T-cell (primary cell): ENCODE results near the gene DDA1. TPM values are rescaled to one million over a fixed set of nuclear protein-coding genes. Genes with fewer than 3 reads are reported as not detected.
A peak's percentile ranks its signal among the peaks of the same experiment; 100 is the strongest.

Source experiments
- ATAC-seq, 4 experiments: fragments of 200-7000 bp in 3 of 4; fragments of 150-1000 bp in 1 of 4; cut with Tn5 transposase; replicated peaks in 1 of 4; 1 replicate in 3 of 4; 2 replicates in 1 of 4; pipeline ENCODE4 v1.10.0; 2021; ENCODE audit warnings: moderate library complexity in 3 of 4, mild to moderate bottlenecking in 2 of 4, moderate number of reproducible peaks in 1 of 4
- CTCF ChIA-PET, 2 donors: fragments of 300-600 bp; sonication (Branson Sonifier 250); formaldehyde crosslinking; loops; one replicate each; lab custom pipeline; 2022; ENCODE audit warnings: antibody characterized with exemption in 2 of 2; lab: Charles Lee
- POLR2A ChIA-PET, 2 donors: fragments of 300-600 bp; sonication (Branson Sonifier 250); formaldehyde crosslinking; loops; one replicate each; lab custom pipeline; 2022; ENCODE audit warnings: antibody characterized with exemption in 2 of 2; lab: Charles Lee
- DNase-seq, 35 experiments: peaks; one replicate each; pipeline versions ENCODE4 v3.0.0 to v3.0.0-alpha.2; 2013 to 2023
- H3K27ac ChIP-seq: one replicate; pipeline ENCODE4 v1.5.1; 2013; ENCODE audit warnings: low read length
- H3K27me3 ChIP-seq, 2 experiments: replicated peaks in 1 of 2; 1 replicate in 1 of 2; 2 replicates in 1 of 2; pipeline versions ENCODE4 v1.6.1 to v1.7.0; 2013; ENCODE audit warnings: low read length in 1 of 2, mixed read lengths in 1 of 2; ENCODE audit not compliant: control insufficient read depth in 2 of 2, insufficient read depth in 2 of 2; ENCODE audit errors: extremely low read depth in 1 of 2
- H3K36me3 ChIP-seq, 2 donors: 1 replicate in 1 of 2; 2 replicates in 1 of 2; pipeline versions ENCODE4 v1.6.1 to v1.7.0; 2013; ENCODE audit warnings: low read length in 1 of 2; ENCODE audit not compliant: control insufficient read depth in 2 of 2, insufficient read depth in 1 of 2; ENCODE audit errors: extremely low read depth in 1 of 2
- H3K4me1 ChIP-seq, 2 experiments: 1 replicate in 1 of 2; 2 replicates in 1 of 2; pipeline versions ENCODE4 v1.6.1 to v1.7.0; 2013; ENCODE audit warnings: low read length in 2 of 2, mixed read lengths in 1 of 2; ENCODE audit not compliant: insufficient read depth in 2 of 2, control insufficient read depth in 1 of 2; ENCODE audit errors: extremely low read depth in 1 of 2
- H3K4me3 ChIP-seq, 2 donors: 1 replicate in 1 of 2; 2 replicates in 1 of 2; pipeline versions ENCODE4 v1.5.1 to v1.7.0; 2013; ENCODE audit warnings: mild to moderate bottlenecking in 2 of 2, low read length in 1 of 2, moderate library complexity in 1 of 2; ENCODE audit not compliant: control insufficient read depth in 1 of 2; ENCODE audit errors: extremely low read depth in 1 of 2
- H3K9me3 ChIP-seq: 2 replicates; pipeline ENCODE4 v1.7.0; 2013
- H3K27ac Mint-ChIP-seq, 2 donors: one replicate each; pipeline ENCODE4 v1.8.0; 2020 to 2021; ENCODE audit warnings: mild to moderate bottlenecking in 2 of 2, mixed read lengths in 2 of 2
- H3K27me3 Mint-ChIP-seq, 2 donors: one replicate each; pipeline ENCODE4 v1.8.0; 2021 to 2022; ENCODE audit warnings: mixed read lengths in 2 of 2
- H3K36me3 Mint-ChIP-seq: one replicate; pipeline ENCODE4 v1.8.0; 2021; ENCODE audit warnings: mixed read lengths
- H3K4me1 Mint-ChIP-seq, 3 donors: one replicate each; pipeline ENCODE4 v1.8.0; 2020 to 2022; ENCODE audit warnings: mixed read lengths in 3 of 3, mild to moderate bottlenecking in 1 of 3
- H3K4me3 Mint-ChIP-seq, 3 donors: one replicate each; pipeline ENCODE4 v1.8.0; 2020 to 2022; ENCODE audit warnings: mild to moderate bottlenecking in 3 of 3, mixed read lengths in 3 of 3, moderate library complexity in 3 of 3
- H3K9me3 Mint-ChIP-seq, 3 donors: one replicate each; pipeline ENCODE4 v1.8.0; 2020 to 2022; ENCODE audit warnings: mixed read lengths in 3 of 3
- WGBS: methylation state at CpG from one replicate; pipeline ENCODE4 v1.1.5; 2013; ENCODE audit warnings: missing lambda C conversion rate; ENCODE audit not compliant: insufficient coverage; 5-methylcytosine and 5-hydroxymethylcytosine counted together
- total RNA-seq, 35 experiments: library from RNA in 6 of 35; stranded (reverse) in 6 of 35; fragments of 120-200 nt in 1 of 35; gene quantifications; one replicate each; pipeline versions ENCODE4 v1.2.1 to v1.2.4 and lab custom pipeline; 2013 to 2026

Gene DDA1
- total RNA-seq, 5 donors from 2014 or later (not counting 1 experiment from before 2014, with no cell fraction given), result 37.3 to 51.7 (median 42.0) TPM

- ChIA-PET POLR2A (no interaction called here), CTCF (no interaction called here)
- Histone ChIP-seq H3K27me3 (no peaks in the 10 kb centered on the region), H3K4me1 (peaks cover 0 to 19% of the 10 kb centered on the region in 2 experiments), H3K9me3 (no peaks in the 10 kb centered on the region), H3K36me3 (peaks cover 22 to 27% of the 10 kb centered on the region in 2 donors), H3K27ac (no peak overlapping the region), H3K4me3 (no peak overlapping the region)
- peaks cover 11% of the 10 kb centered on the region for H3K36me3 Mint-ChIP-seq
- ATAC-seq, result no peak
- H3K4me1 Mint-ChIP-seq, result peaks cover 4 to 12% (median 5%) of the 10 kb centered on the region in 3 donors
- H3K4me3 Mint-ChIP-seq, result no peak overlapping the region
- no peaks in the 10 kb centered on the region for H3K27me3 Mint-ChIP-seq
- peak overlapping the region in 1 of 2 donors; percentile 48 for H3K27ac Mint-ChIP-seq
- no peaks in the 10 kb centered on the region for H3K9me3 Mint-ChIP-seq
- WGBS, result 97% methylated on average over 16 of the region's 19 CpGs
- no peak for DNase-seq
Measured at GRCh38 chr19:17321655-17322489, 12.5 kb downstream of the DDA1 start.

- Histone ChIP-seq H3K27ac (no peak overlapping the region), H3K27me3 (no peaks in the 10 kb centered on the region), H3K36me3 (peaks cover 22 to 27% of the 10 kb centered on the region in 2 donors), H3K4me3 (no peak overlapping the region), H3K4me1 (peaks cover 0 to 15% of the 10 kb centered on the region in 2 experiments), H3K9me3 (no peaks in the 10 kb centered on the region)
- 80% methylated on average over 1 of the region's 10 CpGs for WGBS
- ATAC-seq (no peak), DNase-seq (no peak)
- ChIA-PET CTCF (no interaction called here), POLR2A (no interaction called here)
- Mint-ChIP-seq H3K4me1 (peaks cover 4 to 12% (median 7%) of the 10 kb centered on the region in 3 donors), H3K4me3 (peak overlapping the region in 2 of 3 donors; percentile 25 to 61), H3K9me3 (no peaks in the 10 kb centered on the region), H3K27ac (no peak overlapping the region), H3K36me3 (peaks cover 11% of the 10 kb centered on the region), H3K27me3 (no peaks in the 10 kb centered on the region)
Measured at GRCh38 chr19:17322854-17323253, 13.5 kb downstream of the DDA1 start.

DNA sequence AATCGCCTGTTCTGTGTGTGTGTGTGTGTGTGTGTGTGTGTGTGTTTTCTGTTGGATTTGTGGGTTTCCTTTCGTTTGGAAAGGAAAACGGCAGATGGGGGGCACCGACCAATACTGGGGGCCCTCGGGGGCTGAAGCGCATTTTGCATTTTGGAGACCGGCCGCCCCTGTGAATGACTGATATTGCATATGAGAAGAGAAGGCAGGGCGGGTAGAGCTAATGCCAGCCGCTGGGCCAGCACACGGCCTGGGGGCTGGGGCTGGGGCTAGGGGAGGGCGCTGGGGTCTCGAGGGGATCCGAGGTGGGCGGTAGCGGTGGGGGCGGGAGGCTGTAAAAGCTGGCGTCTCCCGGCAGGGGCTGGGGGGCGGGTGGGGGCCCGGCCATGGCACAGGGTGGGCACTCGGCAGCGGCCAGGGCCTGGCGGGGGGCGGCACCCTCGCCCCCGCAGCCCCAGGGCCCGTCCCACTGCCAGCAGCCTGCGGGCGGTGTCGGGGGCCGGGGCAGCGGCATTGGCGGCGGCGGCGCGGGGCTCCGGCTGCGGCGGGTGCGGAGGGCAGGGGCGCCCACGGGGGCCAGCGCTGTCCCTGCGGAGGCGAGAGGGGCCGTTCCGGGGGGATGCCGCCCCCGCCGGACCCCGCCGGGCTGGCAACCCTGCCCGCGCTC is 14.1 kb downstream of the DDA1 start:
- no peak for DNase-seq
- no peaks in the 10 kb centered on the region for H3K27me3 ChIP-seq
- H3K4me3 Mint-ChIP-seq, result peak overlapping the region in 2 of 3 donors; percentile 25 to 61
- H3K27ac ChIP-seq, result no peak overlapping the region
- POLR2A ChIA-PET, result no interaction called here
- ATAC-seq, result peak in 1 of 4 experiments; percentile 4
- H3K9me3 Mint-ChIP-seq, result no peaks in the 10 kb centered on the region
- 27% methylated on average over 51 of the region's 56 CpGs for WGBS
- no peak overlapping the region for H3K27ac Mint-ChIP-seq
- H3K36me3 Mint-ChIP-seq, result peaks cover 11% of the 10 kb centered on the region
- H3K4me1 ChIP-seq, result peaks cover 2 to 19% of the 10 kb centered on the region in 2 experiments
- H3K27me3 Mint-ChIP-seq, result no peaks in the 10 kb centered on the region
- CTCF ChIA-PET, result no interaction called here
- peaks cover 4 to 12% (median 7%) of the 10 kb centered on the region in 3 donors for H3K4me1 Mint-ChIP-seq
- peaks cover 22 to 27% of the 10 kb centered on the region in 2 donors for H3K36me3 ChIP-seq
- H3K9me3 ChIP-seq, result no peaks in the 10 kb centered on the region
- H3K4me3 ChIP-seq, result no peak overlapping the region

GRCh38 chr19:17323964-17324332 is 14.6 kb downstream of the DDA1 start:
- DNase-seq (peak in 3 of 35 experiments; percentile 20 to 33 (median 23)), ATAC-seq (peak; percentile 11 to 21 (median 19))
- Mint-ChIP-seq H3K27ac (no peak overlapping the region), H3K4me3 (no peak overlapping the region), H3K36me3 (peaks cover 11% of the 10 kb centered on the region), H3K4me1 (peaks cover 4 to 12% (median 8%) of the 10 kb centered on the region in 3 donors), H3K9me3 (no peaks in the 10 kb centered on the region), H3K27me3 (no peaks in the 10 kb centered on the region)
- ChIA-PET POLR2A (no interaction called here), CTCF (no interaction called here)
- Histone ChIP-seq H3K27me3 (no peaks in the 10 kb centered on the region), H3K36me3 (peaks cover 20 to 24% of the 10 kb centered on the region in 2 donors), H3K4me3 (no peak overlapping the region), H3K9me3 (no peaks in the 10 kb centered on the region), H3K27ac (no peak overlapping the region), H3K4me1 (peaks cover 2 to 21% of the 10 kb centered on the region in 2 experiments)
- 50% methylated on average over 7 of the region's 7 CpGs for WGBS

- H3K27me3 Mint-ChIP-seq, result no peaks in the 10 kb centered on the region
- WGBS, result 91% methylated on average over 28 of the region's 28 CpGs
- H3K9me3 ChIP-seq, result no peaks in the 10 kb centered on the region
Measured at GRCh38 chr19:17324357-17325114, 15.2 kb downstream of the DDA1 start.

DNA sequence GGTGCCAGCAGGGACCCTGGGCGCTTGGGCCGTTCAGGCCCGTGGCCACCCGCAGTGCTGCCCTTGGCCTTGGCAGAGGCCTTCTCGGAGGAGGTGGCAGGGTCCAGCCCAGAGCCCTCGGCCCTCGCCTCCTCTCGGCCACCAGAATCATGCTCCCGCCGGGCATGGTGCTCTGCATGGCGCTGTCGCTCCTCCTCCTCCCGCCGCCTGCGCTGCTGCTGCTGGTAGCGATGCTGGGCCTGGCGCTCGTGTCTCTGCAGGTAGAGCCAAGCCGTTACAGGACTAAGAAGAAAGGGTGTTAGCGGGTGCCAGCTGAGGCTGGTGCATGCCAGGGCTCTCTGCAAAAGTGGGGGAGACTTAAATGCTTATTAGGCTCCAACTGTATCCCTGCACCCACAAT is 15.8 kb downstream of the DDA1 start:
- H3K27ac ChIP-seq, result no peak overlapping the region
- Mint-ChIP-seq H3K4me3 (no peak overlapping the region), H3K9me3 (no peaks in the 10 kb centered on the region), H3K27ac (no peak overlapping the region), H3K27me3 (no peaks in the 10 kb centered on the region), H3K36me3 (peaks cover 9% of the 10 kb centered on the region), H3K4me1 (peaks cover 9 to 16% (median 12%) of the 10 kb centered on the region in 3 donors)
- peaks cover 9 to 20% of the 10 kb centered on the region in 2 donors for H3K36me3 ChIP-seq
- DNase-seq, result no peak
- no peak overlapping the region for H3K4me3 ChIP-seq
- ChIA-PET CTCF (no interaction called here), POLR2A (no interaction called here)
- ATAC-seq, result no peak
- H3K4me1 ChIP-seq, result peaks cover 2 to 32% of the 10 kb centered on the region in 2 experiments
- WGBS, result 96% methylated on average over 15 of the region's 20 CpGs
- H3K27me3 ChIP-seq, result peaks cover 0 to 7% of the 10 kb centered on the region in 2 experiments
- no peaks in the 10 kb centered on the region for H3K9me3 ChIP-seq

More at GRCh38 chr19:17324357-17325114, 15.2 kb downstream of the DDA1 start:
- POLR2A ChIA-PET, result no interaction called here
- Mint-ChIP-seq H3K4me3 (no peak overlapping the region), H3K9me3 (no peaks in the 10 kb centered on the region), H3K4me1 (peaks cover 4 to 12% (median 11%) of the 10 kb centered on the region in 3 donors), H3K27ac (no peak overlapping the region), H3K36me3 (peaks cover 11% of the 10 kb centered on the region)
- ATAC-seq (no peak), DNase-seq (no peak)
- CTCF ChIA-PET, result no interaction called here
- peaks cover 0 to 2% of the 10 kb centered on the region in 2 experiments for H3K27me3 ChIP-seq
- H3K27ac ChIP-seq, result no peak overlapping the region
- no peak overlapping the region for H3K4me3 ChIP-seq
- peaks cover 2 to 26% of the 10 kb centered on the region in 2 experiments for H3K4me1 ChIP-seq
- peaks cover 15 to 20% of the 10 kb centered on the region in 2 donors for H3K36me3 ChIP-seq
